GM12875 (cell line): ENCODE results near the gene KRTAP24-1.

Experiments
- H3K4me3 ChIP-seq: one replicate; pipeline ENCODE4 v1.5.1; 2011; ENCODE audit warnings: low read depth, low read length, control low read depth
- CTCF ChIP-seq: IDR thresholded peaks from 2 replicates; pipeline ENCODE4 v1.5.1; 2011; ENCODE audit warnings: low read depth, mild to moderate bottlenecking, control low read depth, inconsistent platforms, low read length, moderate library complexity, borderline replicate concordance; ENCODE audit not compliant: insufficient read depth

The KRTAP24-1 gene

GRCh38 chr21:30255679-30256078 is 27.1 kb downstream of the KRTAP24-1 start:
- no peak overlapping the region for H3K4me3 ChIP-seq
- no peak for TF ChIP-seq CTCF

GRCh38 chr21:30251781-30252180 is 31.0 kb downstream of the KRTAP24-1 start:
- TF ChIP-seq CTCF: no peak
- no peak overlapping the region for H3K4me3 ChIP-seq

GRCh38 chr21:30249936-30250335 is 32.8 kb downstream of the KRTAP24-1 start:
- no peak overlapping the region for H3K4me3 ChIP-seq
- TF ChIP-seq CTCF: no peak

- H3K4me3 ChIP-seq: no peak overlapping the region
- no peak for TF ChIP-seq CTCF
These were observed 33.9 kb downstream of the KRTAP24-1 start for GRCh38 chr21:30248844-30249243.

- H3K4me3 ChIP-seq: no peak overlapping the region
- TF ChIP-seq CTCF: no peak
These were observed 37.7 kb downstream of the KRTAP24-1 start for GRCh38 chr21:30245061-30245460.

GRCh38 chr21:30243691-30244090 is 39.1 kb downstream of the KRTAP24-1 start:
- no peak for TF ChIP-seq CTCF
- H3K4me3 ChIP-seq: no peak overlapping the region

- no peak overlapping the region for H3K4me3 ChIP-seq
- TF ChIP-seq CTCF: no peak
These were observed 42.1 kb downstream of the KRTAP24-1 start for GRCh38 chr21:30240661-30241060.
